ENCODE results near the gene DAAM2.

DNA sequence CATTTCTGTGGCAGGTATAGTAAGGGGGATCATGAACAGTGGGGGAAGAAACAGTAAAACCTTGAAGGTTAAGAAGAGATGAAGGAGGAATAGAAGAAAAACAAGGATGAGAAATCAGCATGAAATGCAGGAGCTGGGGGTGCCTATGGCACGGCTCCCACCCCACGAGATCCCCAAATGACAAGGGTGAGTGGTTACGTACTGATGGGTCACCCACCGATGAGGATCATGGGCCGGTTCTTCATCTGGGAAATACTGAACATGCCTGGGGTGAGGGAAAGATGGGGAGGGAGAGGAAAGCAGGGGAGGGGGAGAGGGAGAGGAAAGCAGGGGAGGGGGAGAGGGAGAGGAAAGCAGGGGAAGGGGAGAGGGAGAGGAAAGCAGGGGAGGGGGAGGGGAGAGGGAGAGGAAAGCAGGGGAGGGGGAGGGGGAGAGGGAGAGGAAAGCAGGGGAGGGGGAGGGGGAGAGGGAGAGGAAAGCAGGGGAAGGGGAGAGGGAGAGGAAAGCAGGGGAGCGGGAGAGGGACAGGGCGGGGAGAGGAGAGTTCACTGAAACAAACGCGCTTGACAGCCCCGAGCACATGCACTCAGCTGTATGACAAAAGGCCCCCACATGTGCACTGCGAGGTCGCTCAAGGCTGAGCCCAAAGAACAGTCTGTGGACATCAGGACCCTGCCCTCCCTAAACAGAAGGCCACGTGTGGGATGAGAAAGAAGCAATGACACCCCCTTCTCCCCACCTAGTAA is 116.8 kb downstream of the DAAM2 start:
- no peak for TF ChIP-seq POLR2A (IDR thresholded peaks at IDR 0.05)
- TF ChIP-seq, protein P1, sequence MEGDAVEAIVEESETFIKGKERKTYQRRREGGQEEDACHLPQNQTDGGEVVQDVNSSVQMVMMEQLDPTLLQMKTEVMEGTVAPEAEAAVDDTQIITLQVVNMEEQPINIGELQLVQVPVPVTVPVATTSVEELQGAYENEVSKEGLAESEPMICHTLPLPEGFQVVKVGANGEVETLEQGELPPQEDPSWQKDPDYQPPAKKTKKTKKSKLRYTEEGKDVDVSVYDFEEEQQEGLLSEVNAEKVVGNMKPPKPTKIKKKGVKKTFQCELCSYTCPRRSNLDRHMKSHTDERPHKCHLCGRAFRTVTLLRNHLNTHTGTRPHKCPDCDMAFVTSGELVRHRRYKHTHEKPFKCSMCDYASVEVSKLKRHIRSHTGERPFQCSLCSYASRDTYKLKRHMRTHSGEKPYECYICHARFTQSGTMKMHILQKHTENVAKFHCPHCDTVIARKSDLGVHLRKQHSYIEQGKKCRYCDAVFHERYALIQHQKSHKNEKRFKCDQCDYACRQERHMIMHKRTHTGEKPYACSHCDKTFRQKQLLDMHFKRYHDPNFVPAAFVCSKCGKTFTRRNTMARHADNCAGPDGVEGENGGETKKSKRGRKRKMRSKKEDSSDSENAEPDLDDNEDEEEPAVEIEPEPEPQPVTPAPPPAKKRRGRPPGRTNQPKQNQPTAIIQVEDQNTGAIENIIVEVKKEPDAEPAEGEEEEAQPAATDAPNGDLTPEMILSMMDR (IDR thresholded peaks at IDR 0.05), result no peak
